Peyer's patch (tissue), 4 donors: ENCODE results near the gene FGF2. TPM values are rescaled to one million over a fixed set of nuclear protein-coding genes. Genes with fewer than 3 reads are reported as not detected.
"Not testable (repeated sequence)": the region's sequence is repeated elsewhere in the genome, so short reads cannot be mapped to it uniquely, and the experiment has no call there.

ENCODE experiments used
- DNase-seq, 3 donors: peaks; one replicate each; pipeline ENCODE4 v3.0.0-alpha.2; 2017 to 2019
- H3K27ac ChIP-seq, 4 donors: fragments of 200-600 bp; sonication (generic); one replicate each; pipeline ENCODE4 v1.5.1; 2016 to 2019
- H3K27me3 ChIP-seq, 2 donors: fragments of 200-600 bp; sonication (generic); one replicate each; pipeline ENCODE4 v1.5.1; 2019
- H3K36me3 ChIP-seq, 3 donors: fragments of 200-600 bp; sonication (generic); one replicate each; pipeline ENCODE4 v1.5.1; 2016 to 2019
- H3K4me1 ChIP-seq, 4 donors: fragments of 200-600 bp; sonication (generic); one replicate each; pipeline ENCODE4 v1.5.1; 2016 to 2019
- H3K4me3 ChIP-seq, 4 donors: fragments of 200-600 bp; sonication (generic); 1 replicate in 3 of 4; 2 replicates in 1 of 4; pipeline ENCODE4 v1.5.1; 2016 to 2019; ENCODE audit warnings: mild to moderate bottlenecking in 1 of 4
- H3K9me3 ChIP-seq, 4 donors: fragments of 200-600 bp; sonication (generic); one replicate each; pipeline ENCODE4 v1.5.1; 2016 to 2019; ENCODE audit warnings: mild to moderate bottlenecking in 1 of 4
- POLR2A ChIP-seq, 2 donors: fragments of 450-650 bp; IDR thresholded peaks; one replicate each; pipeline ENCODE4 v1.5.1; 2017; ENCODE audit warnings: antibody characterized with exemption in 2 of 2, mild to moderate bottlenecking in 2 of 2, moderate library complexity in 2 of 2
- total RNA-seq, 4 donors: library from RNA; depleted of rRNA; stranded (reverse); fragments of >200 nt; gene quantifications; one replicate each; pipeline ENCODE4 v1.1.0, GENCODE V29; 2016
- TF ChIP-seq, protein P1 (sequence below), 6 experiments: fragments of 450-650 bp in 4 of 6; fragments of 200-600 bp in 2 of 6; sonication (generic) in 1 of 6; IDR thresholded peaks; one replicate each; pipeline ENCODE4 v1.5.1; 2017 to 2019; ENCODE audit warnings: antibody characterized with exemption in 6 of 6, mild to moderate bottlenecking in 3 of 6, moderate library complexity in 1 of 6

The FGF2 gene
- total RNA-seq, 4 donors from 2014 or later: 1.0 to 5.8 (median 2.1) TPM

DNA sequence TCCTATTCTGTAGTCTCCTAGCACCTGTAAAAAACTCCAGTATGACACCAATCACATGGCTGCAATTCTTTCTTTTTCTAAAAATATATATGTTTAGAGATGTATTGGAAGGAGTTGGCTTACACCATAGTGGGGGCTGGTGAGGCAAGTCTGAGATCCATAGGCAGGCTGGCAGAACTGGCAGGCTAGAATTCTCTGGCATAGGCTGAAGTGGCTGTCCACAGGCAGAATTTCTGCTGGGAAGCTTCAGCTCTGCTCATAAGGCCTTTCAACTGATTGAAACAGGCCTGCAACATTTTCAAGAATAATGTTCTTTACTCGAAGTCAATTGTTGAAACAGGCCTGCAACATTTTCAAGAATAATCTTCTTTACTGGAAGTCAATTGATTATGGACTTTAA, 37.0 kb downstream of the FGF2 start:
- no peak overlapping the region for H3K27ac ChIP-seq
- no peaks in the 10 kb centered on the region for H3K4me1 ChIP-seq

DNA sequence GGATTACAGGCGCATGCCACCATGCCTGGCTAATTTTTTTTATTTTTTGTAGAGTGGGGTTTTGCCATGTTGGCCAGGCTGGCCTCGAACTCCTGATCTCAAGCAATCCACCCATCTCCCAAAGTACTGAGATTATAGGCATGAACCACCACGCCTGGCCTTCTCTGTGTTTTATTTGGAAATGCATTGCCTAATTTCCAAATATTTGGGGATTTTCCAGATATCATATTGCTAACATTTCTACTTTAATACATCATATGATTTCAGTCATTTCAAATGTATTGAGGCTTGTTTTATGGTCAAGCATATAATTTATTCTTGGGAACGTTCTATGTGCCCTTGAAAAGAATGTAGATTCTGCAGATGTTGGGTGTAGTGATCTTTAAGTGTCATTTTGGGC, 38.8 kb downstream of the FGF2 start:
- no peak overlapping the region for H3K27ac ChIP-seq
- no peaks in the 10 kb centered on the region for H3K27me3 ChIP-seq
- no peaks in the 10 kb centered on the region for H3K4me1 ChIP-seq
- no peak overlapping the region for H3K4me3 ChIP-seq
- DNase-seq: no peak
- H3K36me3 ChIP-seq: no peaks in the 10 kb centered on the region
- no peaks in the 10 kb centered on the region for H3K9me3 ChIP-seq
- no peak for TF ChIP-seq POLR2A (IDR thresholded peaks at IDR 0.05)
- TF ChIP-seq, protein P1, sequence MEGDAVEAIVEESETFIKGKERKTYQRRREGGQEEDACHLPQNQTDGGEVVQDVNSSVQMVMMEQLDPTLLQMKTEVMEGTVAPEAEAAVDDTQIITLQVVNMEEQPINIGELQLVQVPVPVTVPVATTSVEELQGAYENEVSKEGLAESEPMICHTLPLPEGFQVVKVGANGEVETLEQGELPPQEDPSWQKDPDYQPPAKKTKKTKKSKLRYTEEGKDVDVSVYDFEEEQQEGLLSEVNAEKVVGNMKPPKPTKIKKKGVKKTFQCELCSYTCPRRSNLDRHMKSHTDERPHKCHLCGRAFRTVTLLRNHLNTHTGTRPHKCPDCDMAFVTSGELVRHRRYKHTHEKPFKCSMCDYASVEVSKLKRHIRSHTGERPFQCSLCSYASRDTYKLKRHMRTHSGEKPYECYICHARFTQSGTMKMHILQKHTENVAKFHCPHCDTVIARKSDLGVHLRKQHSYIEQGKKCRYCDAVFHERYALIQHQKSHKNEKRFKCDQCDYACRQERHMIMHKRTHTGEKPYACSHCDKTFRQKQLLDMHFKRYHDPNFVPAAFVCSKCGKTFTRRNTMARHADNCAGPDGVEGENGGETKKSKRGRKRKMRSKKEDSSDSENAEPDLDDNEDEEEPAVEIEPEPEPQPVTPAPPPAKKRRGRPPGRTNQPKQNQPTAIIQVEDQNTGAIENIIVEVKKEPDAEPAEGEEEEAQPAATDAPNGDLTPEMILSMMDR (IDR thresholded peaks at IDR 0.05): no peak

More for the DNA sequence above, 37.0 kb downstream of the FGF2 start:
- Histone ChIP-seq H3K27me3 (no peaks in the 10 kb centered on the region), H3K9me3 (no peaks in the 10 kb centered on the region), H3K4me3 (no peak overlapping the region), H3K36me3 (no peaks in the 10 kb centered on the region)
- TF ChIP-seq, protein P1 (IDR thresholded peaks at IDR 0.05): no peak
- no peak for TF ChIP-seq POLR2A (IDR thresholded peaks at IDR 0.05)
- no peak for DNase-seq

DNA sequence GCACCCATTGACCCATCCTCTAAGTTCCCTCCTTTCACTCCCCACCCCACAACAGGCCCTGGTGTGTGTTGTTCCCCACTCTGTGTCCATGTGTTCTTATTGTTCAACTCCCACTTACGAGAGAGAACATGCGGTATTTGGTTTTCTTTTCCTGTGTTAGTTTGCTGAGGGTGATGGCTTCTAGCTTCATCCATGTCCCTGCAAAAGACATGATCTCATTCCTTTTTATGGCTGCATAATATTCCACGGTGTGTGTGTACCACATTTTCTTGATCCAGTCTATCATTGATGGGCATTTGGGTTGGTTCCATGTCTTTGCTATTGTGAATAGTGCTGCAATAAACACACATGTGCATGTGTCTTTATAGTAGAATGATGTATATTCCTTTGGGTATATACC, 41.6 kb downstream of the FGF2 start:
- not testable (repeated sequence) for H3K36me3 ChIP-seq, H3K27me3 ChIP-seq, H3K4me3 ChIP-seq, H3K27ac ChIP-seq, H3K9me3 ChIP-seq, DNase-seq, H3K4me1 ChIP-seq

DNA sequence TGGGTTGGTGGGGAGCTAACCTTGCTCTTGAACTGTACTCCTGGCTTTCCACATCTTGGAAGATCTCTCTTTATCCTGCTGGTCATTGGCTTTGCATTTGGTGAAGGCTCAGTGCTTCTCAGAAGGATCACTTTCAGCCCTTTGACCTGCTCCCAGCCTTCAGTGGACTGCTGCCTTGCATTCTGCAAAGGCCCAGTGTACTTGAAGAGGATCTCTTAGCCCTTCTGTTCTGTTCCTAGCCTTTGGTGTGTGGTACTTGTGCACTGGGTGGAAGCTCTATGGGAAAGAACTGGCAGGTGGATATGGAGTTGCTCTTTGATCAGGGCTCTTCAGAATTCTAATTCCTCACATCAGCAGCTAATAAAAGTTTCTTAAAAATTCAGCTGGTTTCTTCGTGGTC, 46.5 kb downstream of the FGF2 start:
- Histone ChIP-seq H3K36me3 (no peaks in the 10 kb centered on the region), H3K9me3 (no peaks in the 10 kb centered on the region), H3K27ac (no peak overlapping the region), H3K27me3 (no peaks in the 10 kb centered on the region), H3K4me1 (no peaks in the 10 kb centered on the region), H3K4me3 (no peak overlapping the region)
- TF ChIP-seq, protein P1 (IDR thresholded peaks at IDR 0.05): no peak
- TF ChIP-seq POLR2A (IDR thresholded peaks at IDR 0.05): no peak
- no peak for DNase-seq

DNA sequence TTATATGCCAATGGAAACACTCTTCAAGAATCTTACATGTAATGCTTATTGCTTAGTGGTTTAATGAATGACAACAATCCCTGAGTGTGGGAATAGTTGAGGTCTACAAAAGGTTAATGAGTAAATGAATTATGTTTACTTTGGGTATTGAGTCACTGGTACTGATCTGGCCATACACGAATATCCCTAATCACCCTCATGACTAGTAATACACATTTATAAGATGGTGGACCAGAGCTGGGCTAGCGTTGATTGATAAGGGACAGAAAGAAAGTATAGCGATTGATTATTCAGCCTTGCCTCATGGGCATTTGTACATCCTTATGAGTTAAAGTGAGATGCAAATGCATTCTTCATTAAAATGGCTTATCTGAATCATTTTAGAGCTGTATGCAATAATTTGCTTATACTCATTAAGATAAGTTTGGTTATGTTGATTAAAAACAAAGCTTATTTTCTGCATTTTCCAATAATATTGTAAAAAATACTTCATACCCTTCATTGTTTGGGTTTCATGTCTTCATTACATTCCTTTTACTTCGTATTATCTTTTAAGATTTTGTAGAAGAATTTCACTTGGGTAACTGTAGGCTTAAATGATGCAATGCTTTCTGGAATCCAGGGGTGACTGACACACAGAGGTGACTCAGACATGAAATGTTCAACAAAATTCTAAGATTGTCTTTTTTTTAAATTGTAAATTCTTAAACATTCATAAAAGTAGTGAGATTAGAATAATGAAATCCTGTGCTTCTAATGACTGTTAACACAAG, 47.4 kb downstream of the FGF2 start:
- Histone ChIP-seq H3K4me3 (no peak overlapping the region), H3K27ac (no peak overlapping the region), H3K27me3 (no peaks in the 10 kb centered on the region), H3K36me3 (no peaks in the 10 kb centered on the region), H3K9me3 (no peaks in the 10 kb centered on the region), H3K4me1 (no peaks in the 10 kb centered on the region)
- no peak for DNase-seq
- TF ChIP-seq POLR2A (IDR thresholded peaks at IDR 0.05): no peak
- TF ChIP-seq, protein P1 (IDR thresholded peaks at IDR 0.05): no peak

DNA sequence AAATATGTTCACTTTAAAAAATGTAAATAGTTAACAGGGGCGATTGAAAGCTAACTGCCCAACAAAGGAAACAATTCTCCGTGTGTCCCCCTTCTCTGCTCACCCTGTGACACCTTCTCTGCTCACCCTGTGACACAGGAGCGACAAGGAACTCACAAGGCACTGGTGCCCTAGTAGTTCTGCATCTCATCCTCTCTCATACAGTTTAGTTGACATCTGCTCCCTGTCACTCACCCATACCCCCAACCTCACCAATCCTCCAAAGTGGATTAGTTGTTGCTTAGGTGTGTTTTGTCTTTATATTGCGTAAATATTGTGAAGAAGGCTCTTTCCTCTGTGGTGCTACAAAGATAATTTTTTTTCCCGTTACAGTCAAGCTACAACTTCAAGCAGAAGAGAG, 49.3 kb downstream of the FGF2 start:
- TF ChIP-seq, protein P1 (IDR thresholded peaks at IDR 0.05): no peak
- no peak for TF ChIP-seq POLR2A (IDR thresholded peaks at IDR 0.05)
- no peaks in the 10 kb centered on the region for H3K36me3 ChIP-seq
- peaks cover 0 to 7% (median 2%) of the 10 kb centered on the region in 4 donors for H3K9me3 ChIP-seq
- no peaks in the 10 kb centered on the region for H3K27me3 ChIP-seq
- H3K27ac ChIP-seq: no peak overlapping the region
- H3K4me3 ChIP-seq: no peak overlapping the region
- no peak for DNase-seq
- H3K4me1 ChIP-seq: no peaks in the 10 kb centered on the region
